Measurements from ENCODE around the gene ZFP3.
"Not testable (repeated sequence)": the region's sequence is repeated elsewhere in the genome, so short reads cannot be mapped to it uniquely, and the experiment has no call there.

The ZFP3 gene

GRCh38 chr17:5049314-5049841, 28.9 kb upstream of the ZFP3 start:
- no peak for DNase-seq (ENCODE audit: insufficient read length, low spot score)
- TF ChIP-seq POLR2A (IDR thresholded peaks at IDR 0.05; ENCODE audit: low read depth, low read length): no peak
- no peak for FAIRE-seq

DNA sequence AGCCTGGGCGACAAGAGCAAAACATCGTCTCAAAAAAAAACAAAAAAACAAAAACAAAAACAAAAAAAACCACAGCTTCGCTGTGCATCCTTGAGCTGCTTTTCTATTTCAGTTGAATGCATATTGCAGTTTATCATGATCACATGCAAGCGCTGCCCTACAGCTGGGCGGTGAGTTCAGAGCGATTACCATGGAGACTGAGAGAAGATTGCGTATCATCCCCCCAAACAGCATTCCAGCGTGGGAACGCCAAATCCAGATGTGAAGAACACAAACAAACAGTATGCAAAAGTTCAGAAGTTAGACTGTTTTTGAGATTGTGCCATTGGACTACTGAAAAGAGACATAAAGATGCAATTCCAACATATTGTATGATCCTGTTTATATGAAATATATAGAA, 28.0 kb upstream of the ZFP3 start:
- DNase-seq (ENCODE audit: insufficient read length, low spot score) (no peak), FAIRE-seq (no peak)
- TF ChIP-seq POLR2A (IDR thresholded peaks at IDR 0.05; ENCODE audit: low read depth, low read length): no peak

GRCh38 chr17:5055543-5055942, 22.7 kb upstream of the ZFP3 start:
- FAIRE-seq (no peak), DNase-seq (ENCODE audit: insufficient read length, low spot score) (no peak)
- TF ChIP-seq POLR2A (IDR thresholded peaks at IDR 0.05; ENCODE audit: low read depth, low read length): no peak

DNA sequence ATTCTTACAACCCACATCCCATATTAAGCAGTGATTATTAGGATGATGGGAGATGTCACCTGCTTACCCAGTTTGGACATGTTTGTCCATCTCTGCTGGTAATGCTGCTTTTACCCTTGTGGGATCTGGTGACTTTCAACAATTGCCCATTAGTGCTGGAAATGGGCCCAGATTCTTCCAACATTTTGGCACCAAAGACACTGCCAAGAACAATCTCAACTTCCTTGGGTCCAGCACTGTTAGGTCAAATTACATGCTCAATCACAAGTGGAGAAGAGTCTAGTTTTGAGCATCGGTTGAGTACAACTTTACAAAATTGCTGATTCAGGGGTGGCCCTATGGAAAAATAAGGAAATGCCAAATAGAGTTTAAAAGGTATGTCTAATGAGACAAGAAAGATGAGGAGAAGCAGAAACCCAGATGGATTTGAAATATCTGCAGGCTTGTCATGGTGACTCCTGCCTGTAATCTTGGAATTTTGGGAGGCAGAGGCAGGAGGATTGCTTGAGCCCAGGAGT, 13.0 kb upstream of the ZFP3 start:
- DNase-seq (ENCODE audit: insufficient read length, low spot score) (no peak), FAIRE-seq (no peak)
- TF ChIP-seq POLR2A (IDR thresholded peaks at IDR 0.05; ENCODE audit: low read depth, low read length): no peak

- FAIRE-seq (no peak), DNase-seq (ENCODE audit: insufficient read length, low spot score) (no peak)
- TF ChIP-seq POLR2A (IDR thresholded peaks at IDR 0.05; ENCODE audit: low read depth, low read length): no peak
These were observed 10.0 kb upstream of the ZFP3 start for GRCh38 chr17:5068236-5068635.

DNA sequence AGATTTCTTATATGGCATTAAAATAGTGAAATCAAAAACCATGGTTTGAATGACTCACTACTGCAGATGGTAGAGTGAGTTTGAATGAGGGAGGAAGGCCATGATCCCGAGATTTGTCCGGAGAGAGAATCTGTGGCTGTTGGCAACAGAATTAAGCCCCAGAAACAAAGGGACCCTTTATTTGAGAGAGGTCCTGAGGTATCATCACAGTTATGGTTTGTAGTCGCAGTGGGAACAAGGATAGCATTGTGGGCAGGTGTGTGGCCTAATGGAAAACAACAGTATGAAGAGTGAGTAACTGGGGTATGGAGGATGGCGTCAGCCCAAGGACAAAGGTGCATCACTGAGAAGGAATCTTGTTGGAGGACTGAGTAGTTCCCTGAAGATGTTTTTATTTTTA, 8.5 kb upstream of the ZFP3 start:
- no peak for FAIRE-seq
- no peak for TF ChIP-seq POLR2A (IDR thresholded peaks at IDR 0.05; ENCODE audit: low read depth, low read length)
- peak; percentile 30 for DNase-seq (ENCODE audit: insufficient read length, low spot score)

DNA sequence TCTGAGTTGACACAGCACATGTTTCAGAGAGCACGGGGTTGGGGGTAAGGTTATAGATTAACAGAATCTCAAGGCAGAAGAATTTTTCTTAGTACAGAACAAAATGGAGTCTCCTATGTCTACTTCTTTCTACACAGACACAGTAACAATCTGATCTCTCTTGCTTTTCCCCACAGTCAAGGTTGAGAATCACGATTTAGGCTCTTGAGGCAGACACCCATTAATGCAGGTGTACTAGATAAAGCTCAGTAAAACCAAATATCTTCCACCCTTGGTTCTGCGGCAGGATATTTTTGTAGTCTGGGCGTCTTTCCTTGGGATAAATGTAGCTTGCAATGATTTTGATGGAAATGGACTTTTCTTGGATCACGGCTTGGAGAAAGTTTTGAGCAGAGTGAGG, 2.8 kb upstream of the ZFP3 start:
- DNase-seq (ENCODE audit: insufficient read length, low spot score); FAIRE-seq: not testable (repeated sequence)

DNA sequence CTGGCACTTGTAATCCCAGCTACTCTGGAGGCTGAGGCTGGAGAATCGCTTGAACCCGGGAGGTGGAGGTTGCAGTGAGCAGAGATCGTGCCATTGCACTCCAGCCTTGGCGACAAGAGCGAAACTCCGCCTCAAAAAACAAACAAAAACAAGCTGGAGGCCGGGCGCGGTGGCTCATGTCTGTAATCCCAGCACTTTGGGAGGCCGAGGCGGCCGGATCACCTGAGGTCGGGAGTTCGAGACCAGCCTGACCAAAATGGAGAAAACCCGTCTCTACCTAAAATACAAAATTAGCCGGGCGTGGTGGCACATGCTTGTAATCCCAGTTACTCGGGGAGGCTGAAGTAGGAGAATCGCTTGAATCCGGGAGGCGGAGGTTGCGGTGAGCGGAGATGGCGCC, 992 bp upstream of the ZFP3 start:
- not testable (repeated sequence) for FAIRE-seq; DNase-seq (ENCODE audit: insufficient read length, low spot score)

DNA sequence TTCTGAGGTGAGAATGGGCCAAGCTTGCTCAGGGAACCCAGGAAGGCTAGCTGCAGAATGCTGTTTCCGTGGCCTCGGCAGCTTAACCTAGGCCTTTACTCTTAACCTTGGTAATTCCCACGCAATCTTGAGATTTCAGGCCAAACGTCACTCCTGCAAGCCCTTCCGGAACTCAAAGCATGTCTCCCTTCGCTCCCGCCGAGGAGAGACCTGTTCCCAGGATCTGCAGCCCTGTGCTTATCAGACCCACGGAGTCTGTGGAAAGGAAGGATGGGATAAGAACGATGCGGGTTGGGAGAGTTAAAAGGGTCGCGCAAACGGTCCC, 524 bp upstream of the ZFP3 start:
- no peak for FAIRE-seq
- DNase-seq (ENCODE audit: insufficient read length, low spot score): no peak
- no peak for TF ChIP-seq POLR2A (IDR thresholded peaks at IDR 0.05; ENCODE audit: low read depth, low read length)

DNA sequence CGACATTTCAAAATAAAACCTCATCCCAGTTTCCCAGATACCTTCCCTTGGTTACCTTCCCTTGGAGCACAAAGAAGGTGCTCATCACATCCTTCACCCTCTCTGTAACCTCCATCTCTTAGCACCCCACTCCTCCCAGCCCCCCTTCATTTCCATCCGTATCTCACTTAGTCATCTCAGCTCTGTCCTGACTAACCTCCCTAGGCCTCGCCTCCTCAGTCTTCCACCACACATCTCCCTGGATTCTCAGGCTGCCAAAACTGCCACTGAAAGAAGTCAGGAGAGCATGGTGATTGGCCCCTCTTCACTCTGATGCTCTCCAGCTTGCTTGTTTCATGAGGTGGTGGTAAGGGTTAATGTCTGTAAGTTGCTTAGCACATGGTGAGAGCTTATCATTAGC, 2.3 kb downstream of the ZFP3 start:
- FAIRE-seq: no peak
- no peak for DNase-seq (ENCODE audit: insufficient read length, low spot score)
- no peak for TF ChIP-seq POLR2A (IDR thresholded peaks at IDR 0.05; ENCODE audit: low read depth, low read length)

DNA sequence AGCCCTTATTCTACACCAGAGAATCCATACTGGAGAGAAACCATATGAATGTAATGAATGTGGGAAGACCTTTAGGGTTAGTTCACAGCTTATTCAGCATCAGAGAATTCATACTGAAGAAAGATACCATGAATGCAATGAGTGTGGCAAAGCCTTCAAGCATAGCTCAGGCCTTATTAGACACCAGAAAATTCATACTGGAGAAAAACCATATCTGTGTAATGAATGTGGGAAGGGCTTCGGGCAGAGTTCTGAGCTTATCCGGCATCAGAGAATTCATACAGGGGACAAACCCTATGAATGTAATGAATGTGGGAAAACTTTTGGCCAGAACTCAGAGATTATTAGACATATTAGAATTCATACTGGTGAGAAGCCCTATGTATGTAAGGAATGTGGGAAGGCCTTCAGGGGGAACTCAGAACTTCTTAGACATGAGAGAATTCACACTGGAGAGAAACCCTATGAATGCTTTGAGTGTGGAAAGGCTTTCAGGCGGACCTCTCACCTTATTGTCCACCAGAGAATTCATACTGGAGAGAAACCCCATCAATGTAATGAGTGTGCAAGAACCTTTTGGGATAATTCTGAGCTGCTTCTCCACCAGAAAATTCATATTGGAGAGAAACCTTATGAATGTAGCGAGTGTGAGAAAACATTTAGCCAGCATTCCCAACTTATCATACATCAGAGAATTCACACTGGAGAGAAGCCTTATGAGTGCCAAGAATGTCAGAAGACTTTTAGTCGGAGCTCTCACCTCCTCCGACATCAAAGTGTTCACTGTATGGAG, 14.1 kb downstream of the ZFP3 start:
- TF ChIP-seq POLR2A (IDR thresholded peaks at IDR 0.05; ENCODE audit: low read depth, low read length): no peak
- DNase-seq (ENCODE audit: insufficient read length, low spot score) (no peak), FAIRE-seq (no peak)

GRCh38 chr17:5096731-5097100, 18.4 kb downstream of the ZFP3 start:
- no peak for TF ChIP-seq POLR2A (IDR thresholded peaks at IDR 0.05; ENCODE audit: low read depth, low read length)
- FAIRE-seq (no peak), DNase-seq (ENCODE audit: insufficient read length, low spot score) (no peak)

GRCh38 chr17:5097101-5097834, 19.0 kb downstream of the ZFP3 start:
- TF ChIP-seq POLR2A (IDR thresholded peaks at IDR 0.05; ENCODE audit: low read depth, low read length): no peak
- no peak for FAIRE-seq
- DNase-seq (ENCODE audit: insufficient read length, low spot score): no peak

- no peak for TF ChIP-seq POLR2A (IDR thresholded peaks at IDR 0.05; ENCODE audit: low read depth, low read length)
- no peak for FAIRE-seq
- DNase-seq (ENCODE audit: insufficient read length, low spot score): no peak
These were observed 21.0 kb downstream of the ZFP3 start for GRCh38 chr17:5099271-5099670.

DNA sequence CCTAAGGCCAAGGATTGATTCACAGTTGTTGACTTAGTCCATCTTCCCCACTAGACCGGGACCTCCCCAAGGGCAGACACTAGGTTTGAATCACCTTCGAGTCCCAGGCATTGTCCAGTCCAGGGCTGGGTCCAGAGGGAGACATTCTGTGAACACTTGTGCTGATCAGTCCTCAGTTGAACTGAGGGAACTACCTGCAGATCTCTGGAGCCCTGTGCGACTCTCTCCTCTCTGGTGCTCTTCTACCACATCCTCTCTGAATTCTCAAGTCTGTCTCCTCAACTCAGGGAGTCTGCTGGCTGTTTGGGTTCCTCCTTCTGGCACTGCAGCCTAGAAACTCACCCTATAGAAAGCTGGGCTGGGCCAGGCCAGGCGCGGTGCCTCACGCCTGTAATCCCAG, 22.6 kb downstream of the ZFP3 start:
- DNase-seq (ENCODE audit: insufficient read length, low spot score) (no peak), FAIRE-seq (no peak)
- no peak for TF ChIP-seq POLR2A (IDR thresholded peaks at IDR 0.05; ENCODE audit: low read depth, low read length)

Data from H54 (cell line).